Colonic mucosa (tissue), 4 donors: ENCODE data around the gene TMEM100. TPM values are rescaled to one million over a fixed set of nuclear protein-coding genes. Genes with fewer than 3 reads are reported as not detected.

Source experiments
- DNase-seq: peaks from one replicate; pipeline ENCODE4 v3.0.0-alpha.2; 2020
- H3K27ac ChIP-seq: fragments of 200-600 bp; one replicate; pipeline ENCODE4 v1.8.0; 2021
- H3K27me3 ChIP-seq: fragments of 200-600 bp; one replicate; pipeline ENCODE4 v1.8.0; 2021
- H3K36me3 ChIP-seq: fragments of 200-600 bp; one replicate; pipeline ENCODE4 v1.8.0; 2021
- H3K4me1 ChIP-seq: fragments of 200-600 bp; one replicate; pipeline ENCODE4 v1.8.0; 2021; ENCODE audit warnings: mild to moderate bottlenecking
- H3K4me3 ChIP-seq: fragments of 200-600 bp; one replicate; pipeline ENCODE4 v1.8.0; 2021
- H3K9ac ChIP-seq, 2 donors: one replicate each; pipeline ENCODE4 v1.7.0; 2013; ENCODE audit warnings: control low read depth in 2 of 2, low read depth in 2 of 2, low read length in 2 of 2
- H3K9me3 ChIP-seq: fragments of 200-600 bp; one replicate; pipeline ENCODE4 v1.8.0; 2021
- intact Hi-C: fragments of 100-400 bp; cut with DNase I; formaldehyde crosslinking; loops from one replicate; pipeline ENCODE4 v1.14.1; 2022
- total RNA-seq, 2 donors: library from RNA; stranded (reverse); fragmentation: NEBNext Ultra II Directional in 1 of 2; extraction: Animal tissue kit (Norgen Biotek cat#: 25700) in 1 of 2; gene quantifications; one replicate each; pipeline ENCODE4 v1.2.1, GENCODE V29; 2021
- TF ChIP-seq, protein P1 (sequence below): fragments of 200-600 bp; IDR thresholded peaks from one replicate; pipeline ENCODE4 v1.8.0; 2022; ENCODE audit warnings: antibody characterized with exemption, mild to moderate bottlenecking
- donor health status: healthy.
- donor health status: DM: no; HTN: no; CAD: no.
- donor health status: DM: no; HTN: no; CAD: no.

The TMEM100 gene
- total RNA-seq, 2 donors from 2014 or later = 2.8 to 7.1 TPM

DNA sequence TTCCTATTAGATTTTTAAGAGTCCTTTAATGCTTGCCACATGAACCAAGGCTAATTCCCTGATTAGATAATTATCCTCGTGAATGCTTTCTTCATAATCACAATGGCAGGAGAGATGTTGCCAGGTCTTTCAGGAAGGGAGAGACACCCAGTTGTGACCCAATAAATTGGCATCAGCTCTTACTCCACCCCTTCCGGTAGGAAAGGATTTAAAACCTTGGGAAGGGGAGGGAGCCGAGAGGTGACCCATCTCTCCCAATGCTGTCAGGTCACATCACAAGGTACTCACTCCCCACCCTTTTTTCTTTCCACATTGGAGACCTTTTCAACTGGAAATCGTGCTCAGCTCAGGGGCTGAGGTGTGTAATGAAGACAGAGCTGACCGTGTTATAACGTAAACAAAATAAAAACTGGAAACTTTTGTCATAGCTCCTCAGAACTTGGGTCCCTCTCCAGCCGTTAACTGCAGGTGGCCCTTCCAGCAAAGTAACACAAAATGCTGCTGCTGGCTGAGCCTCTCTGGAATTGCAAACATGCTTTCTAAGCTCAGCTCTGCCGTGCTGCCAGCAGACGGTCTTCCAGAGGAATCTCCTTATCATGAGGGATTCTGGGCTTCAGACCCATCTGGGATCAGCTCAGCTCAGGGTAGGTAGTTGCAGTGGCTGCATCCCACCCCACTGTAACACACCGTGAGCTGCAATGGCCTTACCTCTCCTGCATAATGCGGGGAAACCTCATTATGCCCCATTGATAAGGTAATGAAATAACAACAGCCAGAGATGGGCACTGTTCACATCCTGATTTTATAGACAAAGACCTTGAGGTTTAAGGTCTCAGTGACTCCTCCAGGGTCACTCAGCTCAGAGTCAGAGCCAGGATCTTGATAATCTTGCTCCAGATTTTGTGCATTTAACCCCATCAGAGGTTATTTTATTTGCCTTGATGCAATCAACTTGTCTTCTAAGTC lies 15.6 kb downstream of the TMEM100 start:
- no peak overlapping the region for H3K27ac ChIP-seq
- TF ChIP-seq, protein P1, sequence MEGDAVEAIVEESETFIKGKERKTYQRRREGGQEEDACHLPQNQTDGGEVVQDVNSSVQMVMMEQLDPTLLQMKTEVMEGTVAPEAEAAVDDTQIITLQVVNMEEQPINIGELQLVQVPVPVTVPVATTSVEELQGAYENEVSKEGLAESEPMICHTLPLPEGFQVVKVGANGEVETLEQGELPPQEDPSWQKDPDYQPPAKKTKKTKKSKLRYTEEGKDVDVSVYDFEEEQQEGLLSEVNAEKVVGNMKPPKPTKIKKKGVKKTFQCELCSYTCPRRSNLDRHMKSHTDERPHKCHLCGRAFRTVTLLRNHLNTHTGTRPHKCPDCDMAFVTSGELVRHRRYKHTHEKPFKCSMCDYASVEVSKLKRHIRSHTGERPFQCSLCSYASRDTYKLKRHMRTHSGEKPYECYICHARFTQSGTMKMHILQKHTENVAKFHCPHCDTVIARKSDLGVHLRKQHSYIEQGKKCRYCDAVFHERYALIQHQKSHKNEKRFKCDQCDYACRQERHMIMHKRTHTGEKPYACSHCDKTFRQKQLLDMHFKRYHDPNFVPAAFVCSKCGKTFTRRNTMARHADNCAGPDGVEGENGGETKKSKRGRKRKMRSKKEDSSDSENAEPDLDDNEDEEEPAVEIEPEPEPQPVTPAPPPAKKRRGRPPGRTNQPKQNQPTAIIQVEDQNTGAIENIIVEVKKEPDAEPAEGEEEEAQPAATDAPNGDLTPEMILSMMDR = no peak
- intact Hi-C loops = no loop called here

DNA sequence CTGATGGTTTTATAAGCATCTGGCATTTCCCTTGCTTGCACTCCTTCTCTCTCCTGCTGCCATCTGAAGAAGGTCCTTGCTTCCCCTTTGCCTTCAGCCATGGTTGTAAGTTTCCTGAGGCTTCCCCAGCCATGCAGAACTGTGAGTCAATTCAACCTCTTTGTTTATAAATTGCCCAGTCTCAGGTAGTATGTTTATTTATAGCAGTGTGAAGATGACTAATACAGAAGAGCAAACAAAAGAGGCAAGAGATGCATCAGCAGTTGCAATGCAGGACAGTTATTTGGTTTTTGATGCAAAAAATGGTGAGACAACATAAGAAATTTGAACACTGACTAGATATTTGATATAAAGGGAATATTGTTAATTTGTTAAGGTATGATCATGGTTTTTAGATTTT lies 16.8 kb downstream of the TMEM100 start:
- no peaks in the 10 kb centered on the region for H3K27me3 ChIP-seq
- TF ChIP-seq, protein P1 = no peak

More for the DNA sequence above, 15.6 kb downstream of the TMEM100 start:
- Histone ChIP-seq H3K27me3 (no peaks in the 10 kb centered on the region), H3K9ac (no peak overlapping the region), H3K4me3 (no peak overlapping the region), H3K4me1 (no peaks in the 10 kb centered on the region), H3K9me3 (no peaks in the 10 kb centered on the region), H3K36me3 (no peaks in the 10 kb centered on the region)
- no peak for DNase-seq

DNA sequence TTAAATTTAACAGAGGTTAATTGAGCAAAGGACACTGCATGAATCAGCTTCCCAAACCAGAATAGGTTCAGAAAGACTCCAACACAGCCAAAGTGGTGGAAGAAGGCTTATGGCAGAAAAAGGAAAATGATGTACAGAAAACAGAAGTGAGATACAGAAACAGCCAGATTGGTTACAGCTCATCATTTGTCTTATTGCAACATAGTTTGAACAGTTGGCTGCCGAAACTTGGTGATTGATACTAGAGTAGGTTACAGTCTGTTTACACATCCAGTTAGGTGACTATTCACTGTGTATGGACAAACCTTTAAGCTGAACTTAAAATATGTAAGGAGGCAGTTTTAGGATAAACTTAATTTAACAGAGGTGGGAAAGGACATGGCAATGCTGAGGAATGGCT lies 18.3 kb downstream of the TMEM100 start:
- H3K9ac ChIP-seq = no peak overlapping the region
- TF ChIP-seq, protein P1 = no peak
- H3K4me1 ChIP-seq = no peaks in the 10 kb centered on the region
- intact Hi-C loops = no loop called here
- H3K9me3 ChIP-seq = no peaks in the 10 kb centered on the region
- H3K27ac ChIP-seq = no peak overlapping the region
- H3K4me3 ChIP-seq = no peak overlapping the region
- H3K36me3 ChIP-seq = no peaks in the 10 kb centered on the region
- no peaks in the 10 kb centered on the region for H3K27me3 ChIP-seq
- DNase-seq = no peak

More for the DNA sequence above, 16.8 kb downstream of the TMEM100 start:
- intact Hi-C loops = no loop called here
- H3K36me3 ChIP-seq = no peaks in the 10 kb centered on the region
- no peak overlapping the region for H3K4me3 ChIP-seq
- H3K9me3 ChIP-seq = no peaks in the 10 kb centered on the region
- no peaks in the 10 kb centered on the region for H3K4me1 ChIP-seq
- H3K9ac ChIP-seq = no peak overlapping the region
- DNase-seq = no peak
- no peak overlapping the region for H3K27ac ChIP-seq

DNA sequence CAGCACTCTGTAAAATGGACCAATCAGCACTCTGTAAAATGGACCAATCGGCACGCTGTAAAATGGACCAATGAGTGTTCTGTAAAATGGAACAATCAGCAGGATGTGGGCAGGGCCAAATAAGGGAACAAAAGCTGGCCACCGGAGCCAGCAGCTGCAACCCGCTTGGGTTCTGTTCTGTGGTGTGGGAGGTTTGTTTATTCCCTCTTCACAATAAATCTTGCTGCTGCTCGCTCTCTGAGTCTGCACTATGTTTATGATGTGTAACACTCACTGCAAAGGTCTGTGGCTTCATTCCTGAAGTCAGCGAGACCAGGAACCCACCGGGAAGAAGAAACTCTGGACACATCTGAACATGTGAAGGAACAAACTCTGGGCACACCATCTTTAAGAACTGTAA lies 20.5 kb downstream of the TMEM100 start:
- H3K27ac ChIP-seq = no peak overlapping the region
- H3K4me1 ChIP-seq = no peaks in the 10 kb centered on the region
- TF ChIP-seq, protein P1 = no peak
- no peaks in the 10 kb centered on the region for H3K36me3 ChIP-seq
- H3K27me3 ChIP-seq = no peaks in the 10 kb centered on the region
- H3K4me3 ChIP-seq = no peak overlapping the region
- intact Hi-C loops = no loop called here
- H3K9me3 ChIP-seq = no peaks in the 10 kb centered on the region
- no peak for DNase-seq
- no peak overlapping the region for H3K9ac ChIP-seq

DNA sequence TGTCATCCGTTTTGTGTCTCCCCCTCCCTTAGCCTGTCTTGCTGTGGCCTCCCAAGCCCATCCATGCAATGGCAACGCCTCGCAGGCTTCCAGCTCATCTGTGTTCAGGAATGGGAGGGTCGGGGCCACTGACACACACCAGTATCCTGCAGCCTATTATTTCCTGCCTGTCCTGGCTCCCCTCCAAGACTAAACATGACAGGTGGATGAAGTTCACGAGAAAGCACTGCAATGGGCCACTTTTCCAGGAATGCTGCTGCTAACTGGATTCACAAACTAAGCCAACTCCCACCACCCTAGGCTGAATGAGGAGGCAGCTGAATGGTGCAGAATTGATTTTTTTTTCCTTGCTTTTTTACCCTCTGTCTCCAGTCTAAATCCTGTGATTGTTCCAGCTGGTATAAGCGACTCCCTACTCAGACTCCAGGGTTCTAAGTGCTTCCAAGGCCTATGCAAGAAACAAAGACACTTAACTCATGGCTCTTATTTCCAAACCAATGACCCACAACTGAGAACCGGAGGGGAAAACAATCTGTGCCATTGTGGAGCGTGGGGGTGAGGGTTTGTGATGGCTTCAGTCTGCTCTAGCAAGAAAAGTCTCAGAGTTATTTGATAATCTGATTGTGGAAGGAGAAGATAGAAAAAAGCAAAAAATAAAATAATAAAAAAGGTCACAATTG lies 23.3 kb downstream of the TMEM100 start:
- DNase-seq = no peak
- Histone ChIP-seq H3K27me3 (no peaks in the 10 kb centered on the region), H3K27ac (no peak overlapping the region), H3K4me3 (no peak overlapping the region), H3K9me3 (no peaks in the 10 kb centered on the region), H3K4me1 (no peaks in the 10 kb centered on the region), H3K9ac (no peak overlapping the region), H3K36me3 (no peaks in the 10 kb centered on the region)
- intact Hi-C loops = no loop called here
- TF ChIP-seq, protein P1 = no peak
